ENCODE results near the gene CPA5. TPM values are rescaled to one million over a fixed set of nuclear protein-coding genes. Genes with fewer than 3 reads are reported as not detected.

Gene CPA5
- polyA plus RNA-seq, 3 donors: not detected

- Histone ChIP-seq H3K4me2 (replicated peaks; ENCODE audit: extremely low read depth, low read length, poor library complexity, severe bottlenecking) (no peak overlapping the region), H3K9me3 (replicated peaks in 1 of 2; ENCODE audit: control insufficient read depth in 1 of 2, insufficient read depth in 1 of 2, low read length in 2 of 2) (no peaks in the 10 kb centered on the region), H4K20me1 (ENCODE audit: insufficient read depth, low read length) (no peaks in the 10 kb centered on the region), H3K36me3 (replicated peaks in 1 of 2; ENCODE audit: control insufficient read depth in 1 of 2, insufficient read depth in 2 of 2, low read length in 2 of 2) (no peaks in the 10 kb centered on the region), H3K79me2 (ENCODE audit: insufficient read depth, low read length) (no peaks in the 10 kb centered on the region), H3K4me3 (replicated peaks in 1 of 3; ENCODE audit: low read depth in 2 of 3, low read length in 3 of 3) (no peak overlapping the region), H3K27me3 (ENCODE audit: control insufficient read depth in 2 of 2, insufficient read depth in 2 of 2, low read length in 2 of 2) (no peaks in the 10 kb centered on the region), H3K9ac (ENCODE audit: insufficient read depth, low read length, poor library complexity, severe bottlenecking) (no peak overlapping the region), H3K27ac (ENCODE audit: low read depth in 1 of 2, low read length in 2 of 2) (no peak overlapping the region), H2AFZ (ENCODE audit: insufficient read depth, low read depth, low read length, poor library complexity, severe bottlenecking) (no peak overlapping the region), H3K4me1 (ENCODE audit: control insufficient read depth in 1 of 2, insufficient read depth in 2 of 2, low read length in 2 of 2) (no peaks in the 10 kb centered on the region)
- TF ChIP-seq, protein P1, sequence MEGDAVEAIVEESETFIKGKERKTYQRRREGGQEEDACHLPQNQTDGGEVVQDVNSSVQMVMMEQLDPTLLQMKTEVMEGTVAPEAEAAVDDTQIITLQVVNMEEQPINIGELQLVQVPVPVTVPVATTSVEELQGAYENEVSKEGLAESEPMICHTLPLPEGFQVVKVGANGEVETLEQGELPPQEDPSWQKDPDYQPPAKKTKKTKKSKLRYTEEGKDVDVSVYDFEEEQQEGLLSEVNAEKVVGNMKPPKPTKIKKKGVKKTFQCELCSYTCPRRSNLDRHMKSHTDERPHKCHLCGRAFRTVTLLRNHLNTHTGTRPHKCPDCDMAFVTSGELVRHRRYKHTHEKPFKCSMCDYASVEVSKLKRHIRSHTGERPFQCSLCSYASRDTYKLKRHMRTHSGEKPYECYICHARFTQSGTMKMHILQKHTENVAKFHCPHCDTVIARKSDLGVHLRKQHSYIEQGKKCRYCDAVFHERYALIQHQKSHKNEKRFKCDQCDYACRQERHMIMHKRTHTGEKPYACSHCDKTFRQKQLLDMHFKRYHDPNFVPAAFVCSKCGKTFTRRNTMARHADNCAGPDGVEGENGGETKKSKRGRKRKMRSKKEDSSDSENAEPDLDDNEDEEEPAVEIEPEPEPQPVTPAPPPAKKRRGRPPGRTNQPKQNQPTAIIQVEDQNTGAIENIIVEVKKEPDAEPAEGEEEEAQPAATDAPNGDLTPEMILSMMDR (IDR thresholded peaks at IDR 0.05): no peak
- intact Hi-C loops (cut with micrococcal nuclease): no loop called here
- H3K9me3 Mint-ChIP-seq: peaks cover 0 to 2% (median 0%) of the 10 kb centered on the region in 7 donors
- peaks cover 0 to 2% (median 0%) of the 10 kb centered on the region in 3 donors for H3K27me3 Mint-ChIP-seq (ENCODE audit: low read depth in 3 of 3)
- no peak overlapping the region for H3K4me3 Mint-ChIP-seq
- no peaks in the 10 kb centered on the region for H3K4me1 Mint-ChIP-seq
- H3K27ac Mint-ChIP-seq: no peak overlapping the region
- no peaks in the 10 kb centered on the region for H3K36me3 Mint-ChIP-seq
- WGBS (ENCODE audit: insufficient coverage): no CpG with 5 or more reads among the region's 3 CpGs
- DNase-seq: no peak
Observed at GRCh38 chr7:130329681-130330080, 14.9 kb upstream of the CPA5 start.

DNA sequence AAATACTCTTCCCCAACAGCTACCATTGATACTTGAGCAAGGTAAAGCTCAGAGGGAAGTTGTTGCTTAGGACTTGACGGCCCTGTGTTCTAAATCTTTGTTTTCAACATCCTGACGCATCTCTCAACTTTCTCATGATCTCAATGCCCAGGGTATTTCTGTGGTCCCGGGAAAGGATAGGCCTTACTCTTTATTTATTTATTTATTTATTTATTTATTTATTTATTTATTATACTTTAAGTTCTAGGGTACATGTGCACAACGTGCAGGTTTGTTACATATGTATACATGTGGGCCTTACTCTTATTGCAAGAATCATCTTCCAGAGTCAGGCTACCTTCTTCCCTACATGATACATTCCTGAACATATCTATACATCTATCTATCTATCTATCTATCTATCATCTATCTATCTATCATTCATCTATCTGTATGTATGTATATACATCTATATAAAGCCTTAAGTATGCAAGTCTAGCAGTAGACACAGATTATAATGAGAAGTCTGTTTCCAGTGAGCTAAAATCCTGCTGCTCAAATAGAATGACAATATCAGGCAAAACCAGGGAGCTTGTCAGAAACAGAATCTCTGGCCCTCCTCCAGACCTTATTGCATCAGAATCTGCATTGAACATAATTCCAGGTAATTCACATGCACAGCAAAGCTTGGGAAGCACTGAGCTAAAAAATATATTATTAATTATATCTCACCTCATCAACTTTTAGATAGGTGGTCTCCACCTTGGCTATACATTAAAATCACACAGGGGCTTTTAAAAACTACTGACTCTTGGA, 12.2 kb upstream of the CPA5 start:
- Histone ChIP-seq H3K27ac (ENCODE audit: low read depth in 1 of 2, low read length in 2 of 2) (no peak overlapping the region), H3K9ac (ENCODE audit: insufficient read depth, low read length, poor library complexity, severe bottlenecking) (no peak overlapping the region), H3K36me3 (replicated peaks in 1 of 2; ENCODE audit: control insufficient read depth in 1 of 2, insufficient read depth in 2 of 2, low read length in 2 of 2) (no peaks in the 10 kb centered on the region), H3K9me3 (replicated peaks in 1 of 2; ENCODE audit: control insufficient read depth in 1 of 2, insufficient read depth in 1 of 2, low read length in 2 of 2) (no peaks in the 10 kb centered on the region), H3K4me1 (ENCODE audit: control insufficient read depth in 1 of 2, insufficient read depth in 2 of 2, low read length in 2 of 2) (no peaks in the 10 kb centered on the region), H3K4me3 (replicated peaks in 1 of 3; ENCODE audit: low read depth in 2 of 3, low read length in 3 of 3) (no peak overlapping the region), H3K27me3 (ENCODE audit: control insufficient read depth in 2 of 2, insufficient read depth in 2 of 2, low read length in 2 of 2) (no peaks in the 10 kb centered on the region), H3K79me2 (ENCODE audit: insufficient read depth, low read length) (no peaks in the 10 kb centered on the region), H3K4me2 (replicated peaks; ENCODE audit: extremely low read depth, low read length, poor library complexity, severe bottlenecking) (no peak overlapping the region), H4K20me1 (ENCODE audit: insufficient read depth, low read length) (no peaks in the 10 kb centered on the region), H2AFZ (ENCODE audit: insufficient read depth, low read depth, low read length, poor library complexity, severe bottlenecking) (no peak overlapping the region)
- Mint-ChIP-seq H3K27ac (no peak overlapping the region), H3K9me3 (no peaks in the 10 kb centered on the region), H3K36me3 (no peaks in the 10 kb centered on the region), H3K4me1 (no peaks in the 10 kb centered on the region), H3K4me3 (no peak overlapping the region), H3K27me3 (ENCODE audit: low read depth in 3 of 3) (no peaks in the 10 kb centered on the region)
- intact Hi-C loops (cut with micrococcal nuclease): no loop called here
- WGBS (ENCODE audit: insufficient coverage): no CpG with 5 or more reads among the region's 4 CpGs
- TF ChIP-seq, protein P1 (IDR thresholded peaks at IDR 0.05): no peak
- DNase-seq: no peak
